Kidney epithelial cell (primary cell): Measurements from ENCODE around the gene RNU11. TPM values are rescaled to one million over a fixed set of nuclear protein-coding genes. Genes with fewer than 3 reads are reported as not detected.

ENCODE experiments used
- total RNA-seq: library from RNA; depleted of rRNA; stranded (reverse); fragments of >200 nt; gene quantifications from 2 replicates; pipeline ENCODE4 v1.2.3, GENCODE V29; 2015

The RNU11 gene
- total RNA-seq, 1 donor from 2014 or later = not detected

Other genes with a start within 250 kb of the RNU11 start
- 37.6 and 45.2 TPM in 2 replicates for gene RCC1, start 142.6 kb upstream of the RNU11 start, total RNA-seq
- 11.9 and 20.1 TPM in 2 replicates for gene TRNAU1AP, start 95.5 kb upstream of the RNU11 start, total RNA-seq
- gene RAB42, start 56.3 kb upstream of the RNU11 start, total RNA-seq = 9.6 and 13.5 TPM in 2 replicates
- gene TAF12, start 5.5 kb upstream of the RNU11 start, total RNA-seq = 22.4 and 24.6 TPM in 2 replicates
- gene GMEB1, start 20.2 kb downstream of the RNU11 start, total RNA-seq = 9.9 and 11.8 TPM in 2 replicates
- 114 and 131 TPM in 2 replicates for gene YTHDF2, start 88.3 kb downstream of the RNU11 start, total RNA-seq
- gene OPRD1, start 163.6 kb downstream of the RNU11 start, total RNA-seq = 0.21 and 0.34 TPM in 2 replicates